B cell (primary cell): ENCODE results near the gene TERB1. TPM values are rescaled to one million over a fixed set of nuclear protein-coding genes. Genes with fewer than 3 reads are reported as not detected.

Experiments used
- ATAC-seq: fragments of 200-7000 bp; cut with Tn5 transposase; one replicate; pipeline ENCODE4 v1.10.0; 2021; ENCODE audit warnings: low read depth, mild to moderate bottlenecking, moderate number of reproducible peaks, moderate library complexity
- CTCF ChIA-PET: fragments of 350-600 bp; sonication (Branson Sonifier 250); formaldehyde crosslinking; loops from one replicate; lab custom pipeline; 2021; ENCODE audit warnings: antibody characterized with exemption, inconsistent platforms; lab: Charles Lee
- POLR2A ChIA-PET: fragments of 350-600 bp; sonication (Branson Sonifier 250); formaldehyde crosslinking; loops from one replicate; lab custom pipeline; 2021; ENCODE audit warnings: antibody characterized with exemption; lab: Charles Lee
- DNase-seq: peaks from one replicate; pipeline ENCODE4 v3.0.0; 2013
- H2AFZ ChIP-seq: 2 replicates; pipeline ENCODE4 v1.6.1; 2012; ENCODE audit warnings: mild to moderate bottlenecking, low read depth, low read length; ENCODE audit not compliant: insufficient read depth, poor library complexity, severe bottlenecking
- H3K27ac ChIP-seq, 2 donors: 1 replicate in 1 of 2; 2 replicates in 1 of 2; pipeline ENCODE4 v1.5.1; 2012 to 2013; ENCODE audit warnings: low read length in 2 of 2, mild to moderate bottlenecking in 2 of 2, moderate library complexity in 1 of 2
- H3K27me3 ChIP-seq, 4 experiments: fragments of 200-600 bp in 1 of 4; sonication (generic) in 1 of 4; replicated peaks in 1 of 4; 1 replicate in 2 of 4; 2 replicates in 2 of 4; pipeline versions ENCODE4 v1.6.1 to v1.7.0; 2013 to 2016; ENCODE audit warnings: low read length in 3 of 4, mild to moderate bottlenecking in 2 of 4, mixed read lengths in 1 of 4, moderate library complexity in 1 of 4; ENCODE audit not compliant: insufficient read depth in 4 of 4, control insufficient read depth in 3 of 4; ENCODE audit errors: control extremely low read depth in 1 of 4
- H3K36me3 ChIP-seq, 2 experiments: replicated peaks in 1 of 2; 1 replicate in 1 of 2; 2 replicates in 1 of 2; pipeline versions ENCODE4 v1.6.1 to v1.7.1; 2013; ENCODE audit warnings: low read length in 1 of 2; ENCODE audit not compliant: insufficient read depth in 2 of 2, control insufficient read depth in 1 of 2; ENCODE audit errors: control extremely low read depth in 1 of 2, extremely low read depth in 1 of 2
- H3K4me1 ChIP-seq, 2 donors: fragments of 200-600 bp in 1 of 2; sonication (generic) in 1 of 2; 1 replicate in 1 of 2; 2 replicates in 1 of 2; pipeline versions ENCODE4 v1.5.1 to v1.6.1; 2013 to 2017; ENCODE audit warnings: low read length in 2 of 2; ENCODE audit not compliant: control insufficient read depth in 2 of 2, insufficient read depth in 2 of 2
- H3K4me2 ChIP-seq: replicated peaks from 2 replicates; pipeline ENCODE3; 2012; ENCODE audit warnings: mild to moderate bottlenecking, low read depth, low read length; ENCODE audit not compliant: poor library complexity, severe bottlenecking
- H3K4me3 ChIP-seq, 5 experiments: fragments of 200-600 bp in 1 of 5; sonication (generic) in 1 of 5; 1 replicate in 3 of 5; 2 replicates in 2 of 5; pipeline versions ENCODE4 v1.5.1 to v1.7.0; 2011 to 2016; ENCODE audit warnings: low read length in 4 of 5, mild to moderate bottlenecking in 4 of 5, low read depth in 2 of 5, control low read depth in 1 of 5, moderate library complexity in 1 of 5; ENCODE audit not compliant: insufficient read depth in 1 of 5; ENCODE audit errors: control extremely low read depth in 1 of 5, extremely low read depth in 1 of 5
- H3K79me2 ChIP-seq: fragments of 200-600 bp; sonication (generic); one replicate; pipeline ENCODE4 v1.6.0; 2016; ENCODE audit warnings: low read length; ENCODE audit not compliant: control insufficient read depth, insufficient read depth
- H3K9ac ChIP-seq: fragments of 200-600 bp; sonication (generic); 2 replicates; pipeline ENCODE4 v1.6.1; 2017; ENCODE audit warnings: mild to moderate bottlenecking, low read length, moderate library complexity
- H3K9me3 ChIP-seq, 3 donors: one replicate each; pipeline versions ENCODE4 v1.6.1 to v1.7.1; 2013; ENCODE audit warnings: low read length in 2 of 3; ENCODE audit not compliant: control insufficient read depth in 2 of 3, insufficient read depth in 1 of 3; ENCODE audit errors: control extremely low read depth in 1 of 3
- H4K20me1 ChIP-seq: 2 replicates; pipeline ENCODE4 v1.6.0; 2012; ENCODE audit warnings: mild to moderate bottlenecking, low read length; ENCODE audit not compliant: insufficient read depth, control insufficient read depth, poor library complexity, severe bottlenecking
- H3K27ac Mint-ChIP-seq: one replicate; pipeline ENCODE4 v1.8.0; 2021; ENCODE audit warnings: mixed read lengths
- H3K27me3 Mint-ChIP-seq: one replicate; pipeline ENCODE4 v1.8.0; 2021; ENCODE audit warnings: mixed read lengths
- H3K4me1 Mint-ChIP-seq: one replicate; pipeline ENCODE4 v1.8.0; 2021; ENCODE audit warnings: mixed read lengths
- H3K4me3 Mint-ChIP-seq: one replicate; pipeline ENCODE4 v1.8.0; 2021; ENCODE audit warnings: mixed read lengths
- H3K9me3 Mint-ChIP-seq: one replicate; pipeline ENCODE4 v1.8.0; 2022; ENCODE audit warnings: mixed read lengths; ENCODE audit not compliant: insufficient read depth
- CTCF ChIP-seq: fragments of 200-600 bp; IDR thresholded peaks from one replicate; pipeline ENCODE4 v1.8.0; 2022; ENCODE audit warnings: antibody characterized with exemption, mild to moderate bottlenecking
- EZH2 ChIP-seq: IDR thresholded peaks from 2 replicates; pipeline ENCODE4 v1.6.1; 2012; ENCODE audit warnings: borderline replicate concordance, low read depth, mild to moderate bottlenecking, moderate library complexity, low read length; ENCODE audit not compliant: insufficient read depth, poor library complexity, severe bottlenecking
- WGBS: methylation state at CpG from one replicate; pipeline ENCODE4 v1.1.5; 2013; ENCODE audit warnings: missing lambda C conversion rate; ENCODE audit not compliant: insufficient coverage; 5-methylcytosine and 5-hydroxymethylcytosine counted together
- intact Hi-C: fragments of 100-400 bp; cut with micrococcal nuclease; formaldehyde crosslinking; loops from one replicate; pipeline ENCODE4 v1.10.0; 2022
- polyA plus RNA-seq: library from polyadenylated mRNA; depleted of rRNA; stranded (reverse); fragments of >200 nt; gene quantifications from 2 replicates; pipeline ENCODE4 v1.2.3, GENCODE V29; 2012
- total RNA-seq, 2 donors: library from RNA; stranded (reverse); fragments of 120-200 nt in 1 of 2; gene quantifications; 1 replicate in 1 of 2; 2 replicates in 1 of 2; pipeline versions ENCODE4 v1.2.3 to v1.2.4, GENCODE V29; 2013 to 2022

TERB1 gene
- total and polyA plus RNA-seq, 2 donors (not counting 1 experiment from before 2014, with no cell fraction given) = 0.71 TPM; not detected in 1

- 7% methylated on average over 9 of the region's 10 CpGs for WGBS
- TF ChIP-seq EZH2 = no peak
- TF ChIP-seq CTCF = no peak
- peaks cover 17 to 18% of the 10 kb centered on the region in 2 donors for H3K4me1 ChIP-seq
- no peaks in the 10 kb centered on the region for H3K9me3 ChIP-seq
- POLR2A ChIA-PET = no interaction called here
- intact Hi-C loops = no loop called here
- no peak overlapping the region for H3K27ac ChIP-seq
- Mint-ChIP-seq H3K9me3 (no peaks in the 10 kb centered on the region), H3K27me3 (peaks cover 47% of the 10 kb centered on the region), H3K27ac (no peak overlapping the region), H3K4me1 (peaks cover 18% of the 10 kb centered on the region), H3K4me3 (peak overlapping the region; percentile 32)
- no peak for ATAC-seq
- H3K36me3 ChIP-seq = no peaks in the 10 kb centered on the region
- no peaks in the 10 kb centered on the region for H3K79me2 ChIP-seq
- H3K4me2 ChIP-seq = peak overlapping the region; percentile 76
- peak overlapping the region; percentile 49 for H2AFZ ChIP-seq
- no peak overlapping the region for H3K4me3 ChIP-seq
- CTCF ChIA-PET = interaction anchor here (1.4 kb wide), 1 partner anchor 15 kb away, joined by 3 read pairs; the partner anchor contains the start of gene NAE1
- no peak for DNase-seq
- peaks cover 0 to 39% (median 15%) of the 10 kb centered on the region in 4 experiments for H3K27me3 ChIP-seq
- peak overlapping the region; percentile 51 for H3K9ac ChIP-seq
- H4K20me1 ChIP-seq = no peaks in the 10 kb centered on the region
Measured at GRCh38 chr16:66845080-66845410, 43.7 kb upstream of the TERB1 start.

GRCh38 chr16:66844342-66845079 lies 43.1 kb upstream of the TERB1 start, which contains the start of gene CA7:
TSS of gene CA7 (plus strand) at chr16:66844414. CDS start at chr16:66844488, 74 bp downstream.
- H3K9ac ChIP-seq = peak within 1 kb of the TSS; percentile 51

More at GRCh38 chr16:66844342-66845079, 43.1 kb upstream of the TERB1 start, which contains the start of gene CA7:
- ChIA-PET POLR2A (no interaction called here), CTCF (interaction anchor here (0.8 to 3.3 kb wide), 4 partner anchors 14 to 29 kb away, joined by 3 to 16 read pairs (median 3); partner anchors contain the start of gene NAE1)
- no peaks in the 10 kb centered on the region for H4K20me1 ChIP-seq
- H3K4me1 Mint-ChIP-seq = peaks cover 18% of the 10 kb centered on the region
- peak within 1 kb of the TSS; percentile 49 for H2AFZ ChIP-seq
- H3K27me3 Mint-ChIP-seq = peaks cover 47% of the 10 kb centered on the region
- H3K4me2 ChIP-seq = peak within 1 kb of the TSS; percentile 76
- peaks cover 17 to 18% of the 10 kb centered on the region in 2 donors for H3K4me1 ChIP-seq
- peaks cover 0 to 39% (median 15%) of the 10 kb centered on the region in 4 experiments for H3K27me3 ChIP-seq
- TF ChIP-seq EZH2 = no peak
- no peak for TF ChIP-seq CTCF
- H3K36me3 ChIP-seq = no peaks in the 10 kb centered on the region
- DNase-seq (no peak), ATAC-seq (no peak)
- H3K9me3 ChIP-seq = no peaks in the 10 kb centered on the region
- H3K79me2 ChIP-seq = no peaks in the 10 kb centered on the region
- H3K4me3 ChIP-seq = peak within 1 kb of the TSS in 3 of 5 experiments; percentile 15 to 33 (median 29)
- no peak within 1 kb of the TSS for H3K27ac Mint-ChIP-seq
- peak within 1 kb of the TSS; percentile 74 for H3K4me3 Mint-ChIP-seq
- H3K27ac ChIP-seq = no peak within 1 kb of the TSS
- no peaks in the 10 kb centered on the region for H3K9me3 Mint-ChIP-seq
- WGBS = 3% methylated on average over 77 of the region's 79 CpGs
- intact Hi-C loops = no loop called here
